ENCODE data around the gene CNGA2. TPM values are rescaled to one million over a fixed set of nuclear protein-coding genes. Genes with fewer than 3 reads are reported as not detected.

The CNGA2 gene
- total and polyA plus RNA-seq, 2 experiments from 2014 or later = not detected

DNA sequence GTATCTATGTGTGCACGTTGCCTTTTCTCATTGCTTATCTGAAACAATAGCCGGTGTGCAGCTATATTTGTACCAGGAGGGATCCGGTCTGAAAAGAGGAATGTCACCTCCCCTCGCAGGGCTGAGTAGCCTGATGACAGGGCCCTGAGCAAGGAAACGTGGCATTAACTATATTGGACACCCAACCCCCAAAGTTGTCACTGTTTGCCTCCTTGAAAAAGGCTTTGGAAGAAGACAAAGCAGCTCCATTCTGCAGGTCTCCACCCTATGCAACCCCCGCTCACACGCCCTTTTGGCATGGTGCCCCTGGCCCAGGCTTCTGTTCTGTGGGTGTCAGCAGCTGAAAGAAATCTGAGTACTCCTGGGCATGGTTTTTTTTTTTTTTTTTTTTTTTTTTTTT lies 31.1 kb upstream of the CNGA2 start:
- H2AFZ ChIP-seq = no peak overlapping the region
- H3K4me3 ChIP-seq = no peak overlapping the region
- Mint-ChIP-seq H3K4me1 (peaks cover 4% of the 10 kb centered on the region; the same call in 2 of the 3 replicates), H3K36me3 (ENCODE audit: low read depth) (no peaks in the 10 kb centered on the region), H3K27ac (no peak overlapping the region), H3K27me3 (ENCODE audit: insufficient read depth, low read depth, poor library complexity) (peaks cover 1% of the 10 kb centered on the region), H3K4me3 (no peak overlapping the region), H3K9me3 (no peaks in the 10 kb centered on the region)
- no peaks in the 10 kb centered on the region for H3K79me2 ChIP-seq (replicated peaks; ENCODE audit: insufficient read depth)
- no peaks in the 10 kb centered on the region for H4K20me1 ChIP-seq (replicated peaks; ENCODE audit: insufficient read depth)
- no peaks in the 10 kb centered on the region for H3K4me1 ChIP-seq (ENCODE audit: insufficient read depth)
- no peaks in the 10 kb centered on the region for H3K27me3 ChIP-seq (ENCODE audit: insufficient read depth)
- ATAC-seq (no peak), DNase-seq (ENCODE audit: low spot score) (no peak)
- H3F3A ChIP-seq (replicated peaks; ENCODE audit: low read depth) = no peaks in the 10 kb centered on the region
- H3K9me2 ChIP-seq (ENCODE audit: insufficient read depth) = no peaks in the 10 kb centered on the region
- no peaks in the 10 kb centered on the region for H3K36me3 ChIP-seq (ENCODE audit: insufficient read depth)
- H3K4me2 ChIP-seq = no peak overlapping the region
- TF ChIP-seq POLR2AphosphoS5 (IDR thresholded peaks at IDR 0.05; ENCODE audit: low read depth) (no peak), ZNF331 (CRISPR knock-in tag; IDR thresholded peaks at IDR 0.05; ENCODE audit: low read depth) (no peak), CREB1 (CRISPR knock-in tag; IDR thresholded peaks at IDR 0.05; ENCODE audit: low read depth) (no peak), ZNF114 (CRISPR knock-in tag; IDR thresholded peaks at IDR 0.05) (no peak), EZH2phosphoT487 (IDR thresholded peaks at IDR 0.05; ENCODE audit: unreplicated experiment) (no peak), EZH2 (IDR thresholded peaks at IDR 0.05; ENCODE audit: low read depth, unreplicated experiment) (no peak), NANOG (IDR thresholded peaks at IDR 0.05; ENCODE audit: borderline replicate concordance) (no peak)
- TF ChIP-seq, protein P1, sequence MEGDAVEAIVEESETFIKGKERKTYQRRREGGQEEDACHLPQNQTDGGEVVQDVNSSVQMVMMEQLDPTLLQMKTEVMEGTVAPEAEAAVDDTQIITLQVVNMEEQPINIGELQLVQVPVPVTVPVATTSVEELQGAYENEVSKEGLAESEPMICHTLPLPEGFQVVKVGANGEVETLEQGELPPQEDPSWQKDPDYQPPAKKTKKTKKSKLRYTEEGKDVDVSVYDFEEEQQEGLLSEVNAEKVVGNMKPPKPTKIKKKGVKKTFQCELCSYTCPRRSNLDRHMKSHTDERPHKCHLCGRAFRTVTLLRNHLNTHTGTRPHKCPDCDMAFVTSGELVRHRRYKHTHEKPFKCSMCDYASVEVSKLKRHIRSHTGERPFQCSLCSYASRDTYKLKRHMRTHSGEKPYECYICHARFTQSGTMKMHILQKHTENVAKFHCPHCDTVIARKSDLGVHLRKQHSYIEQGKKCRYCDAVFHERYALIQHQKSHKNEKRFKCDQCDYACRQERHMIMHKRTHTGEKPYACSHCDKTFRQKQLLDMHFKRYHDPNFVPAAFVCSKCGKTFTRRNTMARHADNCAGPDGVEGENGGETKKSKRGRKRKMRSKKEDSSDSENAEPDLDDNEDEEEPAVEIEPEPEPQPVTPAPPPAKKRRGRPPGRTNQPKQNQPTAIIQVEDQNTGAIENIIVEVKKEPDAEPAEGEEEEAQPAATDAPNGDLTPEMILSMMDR (conservative IDR thresholded peaks at IDR 0.05; ENCODE audit: low read depth in 2 of 2) = no peak
- H3K27ac ChIP-seq (ENCODE audit: low read depth) = no peak overlapping the region

DNA sequence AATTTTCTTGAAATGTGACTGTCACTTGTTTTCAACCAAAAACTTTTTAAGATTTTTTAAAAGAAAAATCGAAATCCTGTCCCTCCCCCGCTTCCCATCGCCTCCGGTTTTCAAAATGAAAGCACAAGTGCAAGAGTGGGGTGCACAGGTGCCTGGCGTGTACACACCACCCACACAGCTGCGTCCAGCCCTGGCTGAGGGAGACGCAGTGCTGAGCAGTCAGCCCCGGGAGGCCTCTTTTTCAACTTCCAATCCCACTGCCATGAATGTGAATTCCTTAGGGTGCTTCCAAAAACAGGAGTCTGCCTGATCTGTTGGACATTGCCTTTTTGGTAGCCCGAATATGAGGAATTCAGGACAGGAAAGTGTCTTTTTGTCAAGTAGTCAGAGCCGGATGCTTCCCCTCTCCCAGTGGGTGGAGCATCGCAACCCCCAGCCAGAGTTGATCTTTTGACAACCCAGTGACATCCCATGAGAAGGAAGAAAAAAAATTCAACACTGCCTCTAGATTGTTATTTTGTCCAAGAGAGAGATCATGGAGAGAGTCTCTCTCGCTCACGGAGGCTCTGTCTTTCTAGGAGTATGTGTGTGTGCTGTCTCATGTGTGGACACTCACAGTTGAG lies 30.4 kb upstream of the CNGA2 start:
- Histone ChIP-seq H3K36me3 (ENCODE audit: insufficient read depth) (no peaks in the 10 kb centered on the region), H2AFZ (no peak overlapping the region), H3K9me2 (ENCODE audit: insufficient read depth) (no peaks in the 10 kb centered on the region), H3K4me1 (ENCODE audit: insufficient read depth) (no peaks in the 10 kb centered on the region), H3K79me2 (replicated peaks; ENCODE audit: insufficient read depth) (no peaks in the 10 kb centered on the region), H3K4me3 (no peak overlapping the region), H3F3A (replicated peaks; ENCODE audit: low read depth) (no peaks in the 10 kb centered on the region), H3K4me2 (no peak overlapping the region), H3K27ac (ENCODE audit: low read depth) (no peak overlapping the region), H4K20me1 (replicated peaks; ENCODE audit: insufficient read depth) (no peaks in the 10 kb centered on the region), H3K27me3 (ENCODE audit: insufficient read depth) (no peaks in the 10 kb centered on the region)
- DNase-seq (ENCODE audit: low spot score) (no peak), ATAC-seq (no peak)
- Mint-ChIP-seq H3K4me1 (peaks cover 4% of the 10 kb centered on the region; the same call in 2 of the 3 replicates), H3K36me3 (ENCODE audit: low read depth) (no peaks in the 10 kb centered on the region), H3K27me3 (ENCODE audit: insufficient read depth, low read depth, poor library complexity) (peaks cover 1% of the 10 kb centered on the region), H3K9me3 (no peaks in the 10 kb centered on the region), H3K27ac (no peak overlapping the region), H3K4me3 (no peak overlapping the region)
- TF ChIP-seq, protein P2, sequence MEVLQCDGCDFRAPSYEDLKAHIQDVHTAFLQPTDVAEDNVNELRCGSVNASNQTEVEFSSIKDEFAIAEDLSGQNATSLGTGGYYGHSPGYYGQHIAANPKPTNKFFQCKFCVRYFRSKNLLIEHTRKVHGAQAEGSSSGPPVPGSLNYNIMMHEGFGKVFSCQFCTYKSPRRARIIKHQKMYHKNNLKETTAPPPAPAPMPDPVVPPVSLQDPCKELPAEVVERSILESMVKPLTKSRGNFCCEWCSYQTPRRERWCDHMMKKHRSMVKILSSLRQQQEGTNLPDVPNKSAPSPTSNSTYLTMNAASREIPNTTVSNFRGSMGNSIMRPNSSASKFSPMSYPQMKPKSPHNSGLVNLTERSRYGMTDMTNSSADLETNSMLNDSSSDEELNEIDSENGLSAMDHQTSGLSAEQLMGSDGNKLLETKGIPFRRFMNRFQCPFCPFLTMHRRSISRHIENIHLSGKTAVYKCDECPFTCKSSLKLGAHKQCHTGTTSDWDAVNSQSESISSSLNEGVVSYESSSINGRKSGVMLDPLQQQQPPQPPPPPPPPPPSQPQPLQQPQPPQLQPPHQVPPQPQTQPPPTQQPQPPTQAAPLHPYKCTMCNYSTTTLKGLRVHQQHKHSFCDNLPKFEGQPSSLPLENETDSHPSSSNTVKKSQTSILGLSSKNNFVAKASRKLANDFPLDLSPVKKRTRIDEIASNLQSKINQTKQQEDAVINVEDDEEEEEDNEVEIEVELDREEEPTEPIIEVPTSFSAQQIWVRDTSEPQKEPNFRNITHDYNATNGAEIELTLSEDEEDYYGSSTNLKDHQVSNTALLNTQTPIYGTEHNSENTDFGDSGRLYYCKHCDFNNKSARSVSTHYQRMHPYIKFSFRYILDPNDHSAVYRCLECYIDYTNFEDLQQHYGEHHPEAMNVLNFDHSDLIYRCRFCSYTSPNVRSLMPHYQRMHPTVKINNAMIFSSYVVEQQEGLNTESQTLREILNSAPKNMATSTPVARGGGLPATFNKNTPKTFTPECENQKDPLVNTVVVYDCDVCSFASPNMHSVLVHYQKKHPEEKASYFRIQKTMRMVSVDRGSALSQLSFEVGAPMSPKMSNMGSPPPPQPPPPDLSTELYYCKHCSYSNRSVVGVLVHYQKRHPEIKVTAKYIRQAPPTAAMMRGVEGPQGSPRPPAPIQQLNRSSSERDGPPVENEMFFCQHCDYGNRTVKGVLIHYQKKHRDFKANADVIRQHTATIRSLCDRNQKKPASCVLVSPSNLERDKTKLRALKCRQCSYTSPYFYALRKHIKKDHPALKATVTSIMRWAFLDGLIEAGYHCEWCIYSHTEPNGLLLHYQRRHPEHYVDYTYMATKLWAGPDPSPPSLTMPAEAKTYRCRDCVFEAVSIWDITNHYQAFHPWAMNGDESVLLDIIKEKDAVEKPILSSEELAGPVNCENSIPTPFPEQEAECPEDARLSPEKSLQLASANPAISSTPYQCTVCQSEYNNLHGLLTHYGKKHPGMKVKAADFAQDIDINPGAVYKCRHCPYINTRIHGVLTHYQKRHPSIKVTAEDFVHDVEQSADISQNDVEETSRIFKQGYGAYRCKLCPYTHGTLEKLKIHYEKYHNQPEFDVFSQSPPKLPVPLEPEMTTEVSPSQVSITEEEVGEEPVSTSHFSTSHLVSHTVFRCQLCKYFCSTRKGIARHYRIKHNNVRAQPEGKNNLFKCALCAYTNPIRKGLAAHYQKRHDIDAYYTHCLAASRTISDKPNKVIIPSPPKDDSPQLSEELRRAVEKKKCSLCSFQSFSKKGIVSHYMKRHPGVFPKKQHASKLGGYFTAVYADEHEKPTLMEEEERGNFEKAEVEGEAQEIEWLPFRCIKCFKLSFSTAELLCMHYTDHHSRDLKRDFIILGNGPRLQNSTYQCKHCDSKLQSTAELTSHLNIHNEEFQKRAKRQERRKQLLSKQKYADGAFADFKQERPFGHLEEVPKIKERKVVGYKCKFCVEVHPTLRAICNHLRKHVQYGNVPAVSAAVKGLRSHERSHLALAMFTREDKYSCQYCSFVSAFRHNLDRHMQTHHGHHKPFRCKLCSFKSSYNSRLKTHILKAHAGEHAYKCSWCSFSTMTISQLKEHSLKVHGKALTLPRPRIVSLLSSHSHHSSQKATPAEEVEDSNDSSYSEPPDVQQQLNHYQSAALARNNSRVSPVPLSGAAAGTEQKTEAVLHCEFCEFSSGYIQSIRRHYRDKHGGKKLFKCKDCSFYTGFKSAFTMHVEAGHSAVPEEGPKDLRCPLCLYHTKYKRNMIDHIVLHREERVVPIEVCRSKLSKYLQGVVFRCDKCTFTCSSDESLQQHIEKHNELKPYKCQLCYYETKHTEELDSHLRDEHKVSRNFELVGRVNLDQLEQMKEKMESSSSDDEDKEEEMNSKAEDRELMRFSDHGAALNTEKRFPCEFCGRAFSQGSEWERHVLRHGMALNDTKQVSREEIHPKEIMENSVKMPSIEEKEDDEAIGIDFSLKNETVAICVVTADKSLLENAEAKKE (CRISPR knock-in tag; IDR thresholded peaks at IDR 0.05) = no peak
- no peak for TF ChIP-seq CREB1 (CRISPR knock-in tag; IDR thresholded peaks at IDR 0.05; ENCODE audit: low read depth)
- TF ChIP-seq POLR2AphosphoS5 (IDR thresholded peaks at IDR 0.05; ENCODE audit: low read depth) = no peak
- TF ChIP-seq, protein P3, sequence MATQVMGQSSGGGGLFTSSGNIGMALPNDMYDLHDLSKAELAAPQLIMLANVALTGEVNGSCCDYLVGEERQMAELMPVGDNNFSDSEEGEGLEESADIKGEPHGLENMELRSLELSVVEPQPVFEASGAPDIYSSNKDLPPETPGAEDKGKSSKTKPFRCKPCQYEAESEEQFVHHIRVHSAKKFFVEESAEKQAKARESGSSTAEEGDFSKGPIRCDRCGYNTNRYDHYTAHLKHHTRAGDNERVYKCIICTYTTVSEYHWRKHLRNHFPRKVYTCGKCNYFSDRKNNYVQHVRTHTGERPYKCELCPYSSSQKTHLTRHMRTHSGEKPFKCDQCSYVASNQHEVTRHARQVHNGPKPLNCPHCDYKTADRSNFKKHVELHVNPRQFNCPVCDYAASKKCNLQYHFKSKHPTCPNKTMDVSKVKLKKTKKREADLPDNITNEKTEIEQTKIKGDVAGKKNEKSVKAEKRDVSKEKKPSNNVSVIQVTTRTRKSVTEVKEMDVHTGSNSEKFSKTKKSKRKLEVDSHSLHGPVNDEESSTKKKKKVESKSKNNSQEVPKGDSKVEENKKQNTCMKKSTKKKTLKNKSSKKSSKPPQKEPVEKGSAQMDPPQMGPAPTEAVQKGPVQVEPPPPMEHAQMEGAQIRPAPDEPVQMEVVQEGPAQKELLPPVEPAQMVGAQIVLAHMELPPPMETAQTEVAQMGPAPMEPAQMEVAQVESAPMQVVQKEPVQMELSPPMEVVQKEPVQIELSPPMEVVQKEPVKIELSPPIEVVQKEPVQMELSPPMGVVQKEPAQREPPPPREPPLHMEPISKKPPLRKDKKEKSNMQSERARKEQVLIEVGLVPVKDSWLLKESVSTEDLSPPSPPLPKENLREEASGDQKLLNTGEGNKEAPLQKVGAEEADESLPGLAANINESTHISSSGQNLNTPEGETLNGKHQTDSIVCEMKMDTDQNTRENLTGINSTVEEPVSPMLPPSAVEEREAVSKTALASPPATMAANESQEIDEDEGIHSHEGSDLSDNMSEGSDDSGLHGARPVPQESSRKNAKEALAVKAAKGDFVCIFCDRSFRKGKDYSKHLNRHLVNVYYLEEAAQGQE (IDR thresholded peaks at IDR 0.05; ENCODE audit: unreplicated experiment) = no peak

All from GM23338 (cell line).